NCI-H128 (cell line): ENCODE data around the gene PCDHB9.
A peak's percentile ranks its signal among the peaks of the same experiment; 100 is the strongest.
"Not testable (repeated sequence)": the region's sequence is repeated elsewhere in the genome, so short reads cannot be mapped to it uniquely, and the experiment has no call there.

Experiments used
- DNase-seq: peaks from one replicate; lab custom pipeline; 2025; ENCODE audit not compliant: unreplicated experiment; lab: John Stamatoyannopoulos, UW

Gene PCDHB9

GRCh38 chr5:141184117-141184855, 2.7 kb upstream of the PCDHB9 start:
- DNase-seq = not testable (repeated sequence)

DNA sequence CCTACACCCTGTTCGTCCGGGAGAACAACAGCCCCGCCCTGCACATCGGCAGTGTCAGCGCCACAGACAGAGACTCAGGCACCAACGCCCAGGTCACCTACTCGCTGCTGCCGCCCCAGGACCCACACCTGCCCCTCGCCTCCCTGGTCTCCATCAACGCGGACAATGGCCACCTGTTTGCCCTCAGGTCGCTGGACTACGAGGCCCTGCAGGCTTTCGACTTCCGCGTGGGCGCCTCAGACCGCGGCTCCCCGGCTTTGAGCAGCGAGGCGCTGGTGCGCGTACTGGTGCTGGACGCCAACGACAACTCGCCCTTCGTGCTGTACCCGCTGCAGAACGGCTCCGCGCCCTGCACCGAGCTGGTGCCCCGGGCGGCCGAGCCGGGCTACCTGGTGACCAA, 1.7 kb downstream of the PCDHB9 start:
- DNase-seq = not testable (repeated sequence)

GRCh38 chr5:141189131-141189530, 2.2 kb downstream of the PCDHB9 start:
- not testable (repeated sequence) for DNase-seq

GRCh38 chr5:141192110-141192725, 5.3 kb downstream of the PCDHB9 start, which contains the start of gene PCDHB10:
Gene PCDHB10 (plus strand): TSS chr5:141192353. CDS start chr5:141192553, 200 bp downstream.
- no peak for DNase-seq

DNA sequence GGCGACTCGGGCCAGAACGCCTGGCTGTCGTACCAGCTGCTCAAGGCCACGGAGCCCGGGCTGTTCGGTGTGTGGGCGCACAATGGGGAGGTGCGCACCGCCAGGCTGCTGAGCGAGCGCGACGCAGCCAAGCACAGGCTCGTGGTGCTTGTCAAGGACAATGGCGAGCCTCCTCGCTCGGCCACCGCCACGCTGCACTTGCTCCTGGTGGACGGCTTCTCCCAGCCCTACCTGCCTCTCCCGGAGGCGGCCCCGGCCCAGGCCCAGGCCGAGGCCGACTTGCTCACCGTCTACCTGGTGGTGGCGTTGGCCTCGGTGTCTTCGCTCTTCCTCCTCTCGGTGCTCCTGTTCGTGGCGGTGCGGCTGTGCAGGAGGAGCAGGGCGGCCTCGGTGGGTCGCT, 7.4 kb downstream of the PCDHB9 start:
- not testable (repeated sequence) for DNase-seq

DNA sequence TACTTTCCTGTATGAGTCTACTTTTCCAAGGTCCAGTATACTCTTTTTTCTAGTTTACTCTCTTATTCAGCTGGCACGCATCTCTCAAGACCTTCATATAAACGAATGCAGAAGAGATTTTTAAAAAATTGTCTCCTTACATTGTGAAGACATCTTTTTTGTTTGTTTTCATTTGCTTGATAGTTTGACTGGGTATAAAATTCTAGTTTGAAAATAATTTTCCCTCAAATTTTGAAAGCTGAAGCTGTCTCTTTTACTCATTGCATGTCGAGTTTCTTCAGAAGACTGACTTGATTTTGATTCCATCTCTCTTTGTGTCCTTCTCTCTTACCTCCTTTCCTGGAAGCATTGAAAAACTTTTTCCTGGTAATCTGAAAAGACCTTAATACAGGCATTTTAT, 9.4 kb downstream of the PCDHB9 start:
- no peak for DNase-seq

GRCh38 chr5:141199359-141200235, 12.6 kb downstream of the PCDHB9 start, which contains the start of gene PCDHB11:
Gene PCDHB11 (plus strand): TSS chr5:141199627. CDS start chr5:141199775, 148 bp downstream.
- DNase-seq = no peak

- not testable (repeated sequence) for DNase-seq
Measured at GRCh38 chr5:141201126-141201525, 14.2 kb downstream of the PCDHB9 start.

DNA sequence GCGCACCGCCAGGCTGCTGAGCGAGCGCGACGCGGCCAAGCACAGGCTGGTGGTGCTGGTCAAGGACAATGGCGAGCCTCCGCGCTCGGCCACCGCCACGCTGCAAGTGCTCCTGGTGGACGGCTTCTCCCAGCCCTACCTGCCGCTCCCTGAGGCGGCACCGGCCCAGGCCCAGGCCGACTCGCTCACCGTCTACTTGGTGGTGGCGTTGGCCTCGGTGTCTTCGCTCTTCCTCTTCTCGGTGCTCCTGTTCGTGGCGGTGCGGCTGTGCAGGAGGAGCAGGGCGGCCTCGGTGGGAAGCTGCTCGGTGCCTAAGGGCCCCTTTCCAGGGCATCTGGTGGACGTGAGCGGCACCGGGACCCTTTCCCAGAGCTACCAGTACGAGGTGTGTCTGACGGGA, 14.7 kb downstream of the PCDHB9 start:
- not testable (repeated sequence) for DNase-seq

DNA sequence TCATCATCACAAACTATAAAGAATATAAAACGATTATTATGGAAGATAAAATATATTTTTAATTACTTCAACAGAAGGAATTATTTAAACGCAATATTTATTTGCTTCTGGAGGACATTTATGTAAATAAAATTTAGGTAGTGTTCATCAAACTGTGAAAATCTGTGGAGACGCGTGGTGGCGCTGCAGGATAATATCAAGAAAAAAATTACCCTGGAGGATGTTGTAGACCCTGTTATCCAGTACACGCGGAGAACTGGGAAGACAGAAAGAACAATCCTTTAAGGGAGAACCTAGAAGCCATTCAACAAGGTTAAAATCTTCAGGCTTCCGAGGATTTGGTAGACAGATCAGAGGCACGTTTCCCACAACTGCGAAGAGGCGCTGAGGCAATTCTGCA, 21.5 kb downstream of the PCDHB9 start, which contains the start of gene PCDHB12:
Gene PCDHB12, plus strand, starts transcription at position 242 of the 400 bp plus-strand sequence. CDS start 189 bp downstream, outside the sequence.
- DNase-seq = no peak

DNA sequence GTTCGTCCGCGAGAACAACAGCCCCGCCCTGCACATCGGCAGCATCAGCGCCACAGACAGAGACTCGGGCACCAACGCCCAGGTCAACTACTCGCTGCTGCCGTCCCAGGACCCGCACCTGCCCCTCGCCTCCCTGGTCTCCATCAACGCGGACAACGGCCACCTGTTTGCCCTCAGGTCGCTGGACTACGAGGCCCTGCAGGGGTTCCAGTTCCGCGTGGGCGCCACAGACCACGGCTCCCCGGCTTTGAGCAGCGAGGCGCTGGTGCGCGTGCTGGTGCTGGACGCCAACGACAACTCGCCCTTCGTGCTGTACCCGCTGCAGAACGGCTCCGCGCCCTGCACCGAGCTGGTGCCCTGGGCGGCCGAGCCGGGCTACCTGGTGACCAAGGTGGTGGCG, 23.3 kb downstream of the PCDHB9 start:
- not testable (repeated sequence) for DNase-seq

- not testable (repeated sequence) for DNase-seq
Measured at GRCh38 chr5:141210849-141211248, 23.9 kb downstream of the PCDHB9 start.

DNA sequence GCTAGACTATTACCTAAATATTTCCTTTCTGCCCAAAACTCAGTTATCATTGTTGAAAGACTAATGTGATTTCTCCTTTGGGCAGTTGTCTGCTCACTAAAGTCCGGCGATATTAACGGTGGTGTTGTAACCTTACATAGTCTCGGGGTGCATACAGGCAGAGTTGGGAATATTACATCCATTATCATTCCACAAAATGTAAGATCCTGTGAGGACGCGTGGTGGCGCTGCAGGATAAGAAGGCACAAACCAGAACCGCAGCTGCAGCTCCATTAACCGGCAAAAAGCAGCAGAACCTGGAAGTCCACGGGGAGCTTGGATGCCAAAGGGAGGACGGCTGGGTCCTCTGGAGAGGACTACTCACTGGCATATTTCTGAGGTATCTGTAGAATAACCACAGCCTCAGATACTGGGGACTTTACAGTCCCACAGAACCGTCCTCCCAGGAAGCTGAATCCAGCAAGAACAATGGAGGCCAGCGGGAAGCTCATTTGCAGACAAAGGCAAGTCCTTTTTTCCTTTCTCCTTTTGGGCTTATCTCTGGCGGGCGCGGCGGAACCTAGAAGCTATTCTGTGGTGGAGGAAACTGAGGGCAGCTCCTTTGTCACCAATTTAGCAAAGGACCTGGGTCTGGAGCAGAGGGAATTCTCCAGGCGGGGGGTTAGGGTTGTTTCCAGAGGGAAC, 26.8 kb downstream of the PCDHB9 start, which contains the start of gene PCDHB13:
Gene PCDHB13, plus strand, starts transcription at position 264 of the 684 bp plus-strand sequence. Its CDS starts 205 bp downstream, at position 469.
- not testable (repeated sequence) for DNase-seq

DNA sequence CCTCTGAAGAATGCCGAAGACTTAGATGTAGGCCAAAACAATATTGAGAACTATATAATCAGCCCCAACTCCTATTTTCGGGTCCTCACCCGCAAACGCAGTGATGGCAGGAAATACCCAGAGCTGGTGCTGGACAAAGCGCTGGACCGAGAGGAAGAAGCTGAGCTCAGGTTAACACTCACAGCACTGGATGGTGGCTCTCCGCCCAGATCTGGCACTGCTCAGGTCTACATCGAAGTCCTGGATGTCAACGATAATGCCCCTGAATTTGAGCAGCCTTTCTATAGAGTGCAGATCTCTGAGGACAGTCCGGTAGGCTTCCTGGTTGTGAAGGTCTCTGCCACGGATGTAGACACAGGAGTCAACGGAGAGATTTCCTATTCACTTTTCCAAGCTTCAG, 27.6 kb downstream of the PCDHB9 start:
- DNase-seq = not testable (repeated sequence)

DNA sequence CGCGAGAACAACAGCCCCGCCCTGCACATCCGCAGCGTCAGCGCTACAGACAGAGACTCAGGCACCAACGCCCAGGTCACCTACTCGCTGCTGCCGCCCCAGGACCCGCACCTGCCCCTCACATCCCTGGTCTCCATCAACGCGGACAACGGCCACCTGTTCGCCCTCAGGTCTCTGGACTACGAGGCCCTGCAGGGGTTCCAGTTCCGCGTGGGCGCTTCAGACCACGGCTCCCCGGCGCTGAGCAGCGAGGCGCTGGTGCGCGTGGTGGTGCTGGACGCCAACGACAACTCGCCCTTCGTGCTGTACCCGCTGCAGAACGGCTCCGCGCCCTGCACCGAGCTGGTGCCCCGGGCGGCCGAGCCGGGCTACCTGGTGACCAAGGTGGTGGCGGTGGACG, 28.5 kb downstream of the PCDHB9 start:
- not testable (repeated sequence) for DNase-seq

DNA sequence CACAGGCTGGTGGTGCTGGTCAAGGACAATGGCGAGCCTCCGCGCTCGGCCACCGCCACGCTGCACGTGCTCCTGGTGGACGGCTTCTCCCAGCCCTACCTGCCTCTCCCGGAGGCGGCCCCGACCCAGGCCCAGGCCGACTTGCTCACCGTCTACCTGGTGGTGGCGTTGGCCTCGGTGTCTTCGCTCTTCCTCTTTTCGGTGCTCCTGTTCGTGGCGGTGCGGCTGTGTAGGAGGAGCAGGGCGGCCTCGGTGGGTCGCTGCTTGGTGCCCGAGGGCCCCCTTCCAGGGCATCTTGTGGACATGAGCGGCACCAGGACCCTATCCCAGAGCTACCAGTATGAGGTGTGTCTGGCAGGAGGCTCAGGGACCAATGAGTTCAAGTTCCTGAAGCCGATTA, 29.1 kb downstream of the PCDHB9 start:
- not testable (repeated sequence) for DNase-seq

DNA sequence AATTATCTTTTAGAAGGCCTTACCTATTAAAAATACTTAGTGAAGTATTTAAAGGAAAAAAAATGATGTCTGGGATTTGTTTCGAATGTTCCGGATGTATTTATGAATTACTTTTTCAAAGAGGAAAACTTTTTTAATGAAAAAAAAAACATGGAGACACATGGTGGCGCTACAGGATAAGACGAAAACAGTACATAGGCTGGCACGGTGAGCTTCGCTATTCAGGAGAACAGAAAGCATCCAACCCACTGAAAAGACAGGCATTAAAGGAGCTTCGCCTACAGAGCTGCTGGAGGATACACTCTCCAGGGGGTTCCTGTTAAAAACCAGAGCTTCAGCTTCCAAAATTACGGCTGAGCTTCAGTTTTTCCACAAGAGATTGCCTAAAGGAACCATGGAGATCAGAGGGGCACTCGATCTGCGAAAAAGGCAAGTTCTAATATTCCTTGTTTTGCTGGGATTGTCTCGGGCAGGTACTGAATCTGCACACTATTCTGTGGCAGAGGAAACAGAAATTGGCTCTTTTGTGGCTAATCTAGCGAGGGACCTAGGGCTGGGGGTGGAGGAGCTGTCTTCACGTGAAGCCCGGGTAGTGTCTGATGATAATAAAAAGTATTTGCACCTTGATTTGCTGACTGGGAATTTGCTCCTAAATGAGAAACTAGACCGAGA, 36.3 kb downstream of the PCDHB9 start, which contains the start of gene PCDHB14:
Gene PCDHB14, plus strand, starts transcription at position 232 of the 672 bp plus-strand sequence. Its CDS starts 163 bp downstream, at position 395.
- DNase-seq = peak; percentile 28

DNA sequence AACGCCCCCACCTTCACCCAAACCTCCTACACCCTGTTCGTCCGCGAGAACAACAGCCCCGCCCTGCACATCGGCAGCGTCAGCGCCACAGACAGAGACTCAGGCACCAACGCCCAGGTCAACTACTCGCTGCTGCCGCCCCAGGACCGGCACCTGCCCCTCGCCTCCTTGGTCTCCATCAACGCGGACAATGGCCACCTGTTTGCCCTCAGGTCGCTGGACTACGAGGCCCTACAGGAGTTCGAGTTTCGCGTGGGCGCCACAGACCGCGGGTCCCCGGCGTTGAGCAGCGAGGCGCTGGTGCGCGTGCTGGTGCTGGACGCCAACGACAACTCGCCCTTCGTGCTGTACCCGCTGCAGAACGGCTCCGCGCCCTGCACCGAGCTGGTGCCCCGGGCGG, 37.9 kb downstream of the PCDHB9 start:
- not testable (repeated sequence) for DNase-seq

DNA sequence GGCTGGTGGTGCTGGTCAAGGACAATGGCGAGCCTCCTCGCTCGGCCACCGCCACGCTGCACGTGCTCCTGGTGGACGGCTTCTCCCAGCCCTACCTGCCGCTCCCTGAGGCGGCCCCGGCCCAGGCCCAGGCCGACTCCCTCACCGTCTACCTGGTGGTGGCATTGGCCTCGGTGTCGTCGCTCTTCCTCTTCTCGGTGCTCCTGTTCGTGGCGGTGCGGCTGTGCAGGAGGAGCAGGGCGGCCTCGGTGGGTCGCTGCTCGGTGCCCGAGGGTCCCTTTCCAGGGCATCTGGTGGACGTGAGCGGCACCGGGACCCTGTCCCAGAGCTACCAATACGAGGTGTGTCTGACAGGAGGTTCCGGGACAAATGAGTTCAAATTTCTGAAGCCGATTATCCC, 38.5 kb downstream of the PCDHB9 start:
- DNase-seq = not testable (repeated sequence)
